OCI-LY7 (cell line): Measurements from ENCODE around the gene SPAG9. TPM values are rescaled to one million over a fixed set of nuclear protein-coding genes. Genes with fewer than 3 reads are reported as not detected.

Experiments used
- BruUV-seq: library from RNA; stranded (reverse); fragments of 400-500 nt; replicated peaks from 2 replicates; lab custom pipeline; 2021; lab: Mats Ljungman, UMichigan
- CTCF ChIA-PET: fragments of 300-600 bp; sonication (Branson Sonifier 250); formaldehyde crosslinking; loops from one replicate; lab custom pipeline; 2022; ENCODE audit warnings: antibody characterized with exemption; ENCODE audit not compliant: unreplicated experiment; lab: Charles Lee
- POLR2A ChIA-PET: fragments of 300-600 bp; sonication (Branson Sonifier 250); formaldehyde crosslinking; loops from one replicate; lab custom pipeline; 2022; ENCODE audit warnings: antibody characterized with exemption; lab: Charles Lee
- DNase-seq: peaks from one replicate; pipeline ENCODE4 v3.0.0-alpha.2; 2015; ENCODE audit warnings: low spot score
- H2AFZ ChIP-seq: fragments of 200-600 bp; sonication (generic), shearing (Covaris generic); 2 replicates; pipeline ENCODE4 v1.6.1; 2014; ENCODE audit warnings: mild to moderate bottlenecking, antibody characterized with exemption, low read length, moderate library complexity
- H3K27ac ChIP-seq: fragments of 200-600 bp; sonication (generic); 2 replicates; pipeline ENCODE4 v1.5.1; 2014; ENCODE audit warnings: mixed run types, low read depth, mild to moderate bottlenecking, moderate library complexity, low read length, inconsistent platforms; ENCODE audit not compliant: poor library complexity, severe bottlenecking
- H3K36me3 ChIP-seq: fragments of 200-600 bp; sonication (generic); 2 replicates; pipeline ENCODE4 v1.6.1; 2014; ENCODE audit warnings: mild to moderate bottlenecking, antibody characterized with exemption, low read length, moderate library complexity, mixed read lengths; ENCODE audit not compliant: insufficient read depth
- H3K4me1 ChIP-seq: fragments of 200-600 bp; sonication (generic); 2 replicates; pipeline ENCODE4 v1.5.1; 2014; ENCODE audit warnings: mild to moderate bottlenecking, low read length; ENCODE audit not compliant: insufficient read depth, poor library complexity, severe bottlenecking
- H3K4me2 ChIP-seq: fragments of 200-600 bp; sonication (generic); 2 replicates; pipeline ENCODE4 v1.6.1; 2014; ENCODE audit warnings: mild to moderate bottlenecking, low read length
- H3K4me3 ChIP-seq: fragments of 200-600 bp; sonication (generic); 2 replicates; pipeline ENCODE4 v1.5.1; 2014; ENCODE audit warnings: mild to moderate bottlenecking, low read depth, low read length; ENCODE audit not compliant: poor library complexity, severe bottlenecking
- H3K79me2 ChIP-seq: fragments of 200-600 bp; sonication (generic); 2 replicates; pipeline ENCODE4 v1.6.1; 2016; ENCODE audit warnings: low read depth, mild to moderate bottlenecking, low read length, moderate library complexity, mixed read lengths; ENCODE audit not compliant: insufficient read depth
- H3K9me2 ChIP-seq: fragments of 200-600 bp; sonication (generic); 2 replicates; pipeline ENCODE4 v1.6.1; 2016; ENCODE audit warnings: mild to moderate bottlenecking, low read length, mixed read lengths; ENCODE audit not compliant: insufficient read depth
- H3K9me3 ChIP-seq: fragments of 200-600 bp; sonication (generic); 2 replicates; pipeline ENCODE4 v1.6.1; 2014; ENCODE audit warnings: mild to moderate bottlenecking, mixed run types, low read length, mixed read lengths
- H4K20me1 ChIP-seq: fragments of 200-600 bp; sonication (generic); 2 replicates; pipeline ENCODE4 v1.6.1; 2014; ENCODE audit warnings: mild to moderate bottlenecking, antibody characterized with exemption, low read length, moderate library complexity, mixed read lengths; ENCODE audit not compliant: insufficient read depth
- CTCF ChIP-seq: fragments of 200-600 bp; sonication (generic); conservative IDR thresholded peaks from 2 replicates; pipeline ENCODE4 v1.5.1; 2014; ENCODE audit warnings: mild to moderate bottlenecking, antibody characterized with exemption, low read length, moderate library complexity, mixed read lengths
- EZH2phosphoT487 ChIP-seq: fragments of 200-600 bp; sonication (generic); IDR thresholded peaks from 2 replicates; pipeline ENCODE4 v1.6.1; 2018; ENCODE audit warnings: low read depth, borderline replicate concordance, mild to moderate bottlenecking, mixed run types, antibody characterized with exemption, low read length, moderate library complexity, mixed read lengths
- intact Hi-C: fragments of 100-400 bp; cut with micrococcal nuclease; formaldehyde crosslinking; loops from one replicate; pipeline ENCODE4 v1.10.0; 2022; ENCODE audit not compliant: unreplicated experiment
- total RNA-seq, 2 experiments: library from RNA; depleted of rRNA in 1 of 2; stranded (reverse); fragments of >200 nt in 1 of 2; shearing (Covaris generic) in 1 of 2; gene quantifications; 2 replicates each; pipeline ENCODE4 v1.2.3, GENCODE V29; 2014 to 2022

SPAG9 gene
- total RNA-seq, 2 experiments from 2014 or later: 75.5 to 78.9 TPM

- Histone ChIP-seq H3K79me2 (peaks cover 19% of the 10 kb centered on the region), H3K4me2 (peak overlapping the region; percentile 71), H3K36me3 (peaks cover 68% of the 10 kb centered on the region), H3K4me3 (peak overlapping the region; percentile 83), H3K9me2 (no peaks in the 10 kb centered on the region), H3K9me3 (no peaks in the 10 kb centered on the region), H4K20me1 (0 out of 2 replicates have a peak, but pooled peaks cover 4% of the 10 kb centered on the region), H3K4me1 (peaks cover 22% of the 10 kb centered on the region), H3K27ac (peak overlapping the region; percentile 71), H2AFZ (peak overlapping the region; percentile 61)
- TF ChIP-seq EZH2phosphoT487: no peak
- peak; percentile 91 for TF ChIP-seq CTCF
- BruUV-seq: TSS peak; percentile 69
- ChIA-PET POLR2A (no interaction called here), CTCF (interaction anchor here (0.6 kb wide), 1 partner anchor 62 kb away, joined by 3 read pairs; no protein-coding TSS in a partner anchor)
- peak; percentile 78 for DNase-seq
- intact Hi-C loops: loop anchor here (2.0 kb wide), 1 partner anchor 94 kb away; the partner anchor contains the start of genes MBTD1 and UTP18
Measured at GRCh38 chr17:51166987-51167931, 46.6 kb upstream of the SPAG9 start.

- DNase-seq: peak; percentile 86
- BruUV-seq: no TSS peak
- H2AFZ ChIP-seq: peak within 1 kb of the TSS; percentile 61
- H3K4me2 ChIP-seq: peak within 1 kb of the TSS; percentile 71
- H4K20me1 ChIP-seq: 0 out of 2 replicates have a peak, but pooled peaks cover 4% of the 10 kb centered on the region
- CTCF ChIA-PET: no interaction called here
- peak within 1 kb of the TSS; percentile 71 for H3K27ac ChIP-seq
- H3K36me3 ChIP-seq: peaks cover 69% of the 10 kb centered on the region
- H3K4me1 ChIP-seq: peaks cover 22% of the 10 kb centered on the region
- peaks cover 19% of the 10 kb centered on the region for H3K79me2 ChIP-seq
- intact Hi-C loops: loop anchor here (2.0 kb wide), 1 partner anchor 94 kb away; the partner anchor contains the start of genes MBTD1 and UTP18
- H3K4me3 ChIP-seq: peak within 1 kb of the TSS; percentile 83
- POLR2A ChIA-PET: no interaction called here
- TF ChIP-seq EZH2phosphoT487 (no peak), CTCF (no peak)
- no peaks in the 10 kb centered on the region for H3K9me3 ChIP-seq
- no peaks in the 10 kb centered on the region for H3K9me2 ChIP-seq
Measured at GRCh38 chr17:51166198-51166986, 45.7 kb upstream of the SPAG9 start, which contains the start of gene NME2. NME2 (plus strand) TSS chr17:51166411; CDS start chr17:51166831, 420 bp downstream.
